HG03521 (cell line): ENCODE measurements around the gene OR5H14.
"Not testable (repeated sequence)": the region's sequence is repeated elsewhere in the genome, so short reads cannot be mapped to it uniquely, and the experiment has no call there.

Experiments
- ATAC-seq: cut with Tn5 transposase; IDR thresholded peaks from one replicate; pipeline ENCODE4 v1.9.1; 2021; ENCODE audit warnings: mild to moderate bottlenecking, moderate library complexity; ENCODE audit not compliant: unreplicated experiment

OR5H14 gene

GRCh38 chr3:98147179-98147578, at the start of gene OR5H14:
Gene OR5H14, plus strand, starts transcription at chr3:98147479. Its CDS starts 1,907 bp downstream, at chr3:98149386.
- no peak for ATAC-seq

GRCh38 chr3:98099848-98100247, 47.4 kb upstream of the OR5H14 start:
- no peak for ATAC-seq

- ATAC-seq = no peak
Observed at GRCh38 chr3:98108162-98108561, 39.1 kb upstream of the OR5H14 start.

GRCh38 chr3:98109807-98110549, 37.3 kb upstream of the OR5H14 start:
- no peak for ATAC-seq

GRCh38 chr3:98110550-98110908, 36.8 kb upstream of the OR5H14 start:
- no peak for ATAC-seq

- ATAC-seq = no peak
Observed at GRCh38 chr3:98114264-98114663, 33.0 kb upstream of the OR5H14 start.

GRCh38 chr3:98115717-98116116, 31.6 kb upstream of the OR5H14 start:
- no peak for ATAC-seq

GRCh38 chr3:98130421-98130820, 16.9 kb upstream of the OR5H14 start, which contains the start of gene OR5H1:
Gene OR5H1, plus strand, starts transcription at chr3:98130721. Its CDS starts 1,977 bp downstream, at chr3:98132698.
- no peak for ATAC-seq

GRCh38 chr3:98136631-98137030, 10.6 kb upstream of the OR5H14 start:
- no peak for ATAC-seq

- not testable (repeated sequence) for ATAC-seq
Observed at GRCh38 chr3:98137826-98138557, 9.3 kb upstream of the OR5H14 start.

GRCh38 chr3:98140531-98140930, 6.7 kb upstream of the OR5H14 start:
- ATAC-seq = no peak

- no peak for ATAC-seq
Observed at GRCh38 chr3:98148751-98149150, 1.5 kb downstream of the OR5H14 start.

- ATAC-seq = not testable (repeated sequence)
Observed at GRCh38 chr3:98149456-98149855, 2.2 kb downstream of the OR5H14 start.

- ATAC-seq = no peak
Observed at GRCh38 chr3:98151241-98151640, 4.0 kb downstream of the OR5H14 start.

GRCh38 chr3:98166396-98166795, 19.1 kb downstream of the OR5H14 start, which contains the start of gene OR5H15:
Gene OR5H15, plus strand, starts transcription at chr3:98166696. Its CDS starts 2,004 bp downstream, at chr3:98168700.
- no peak for ATAC-seq

- no peak for ATAC-seq
Observed at GRCh38 chr3:98171071-98171470, 23.8 kb downstream of the OR5H14 start.

GRCh38 chr3:98172621-98173020, 25.3 kb downstream of the OR5H14 start:
- ATAC-seq = no peak

- no peak for ATAC-seq
Observed at GRCh38 chr3:98180319-98180890, 33.1 kb downstream of the OR5H14 start.

- ATAC-seq = no peak
Observed at GRCh38 chr3:98182196-98182595, 34.9 kb downstream of the OR5H14 start.

GRCh38 chr3:98185180-98185579, 37.9 kb downstream of the OR5H14 start:
- ATAC-seq = no peak

- peak; percentile 51 for ATAC-seq
Observed at GRCh38 chr3:98188545-98188944, 41.3 kb downstream of the OR5H14 start.

GRCh38 chr3:98190911-98191310, 43.6 kb downstream of the OR5H14 start:
- not testable (repeated sequence) for ATAC-seq
